HepG2 (cell line): Measurements from ENCODE around the gene PPP1R12C. TPM values are rescaled to one million over a fixed set of nuclear protein-coding genes. Genes with fewer than 3 reads are reported as not detected.

ENCODE experiments used
- ATAC-seq: fragments of 200-7000 bp; cut with Tn5 transposase; 3 replicates; pipeline ENCODE4 v1.9.1; 2020; ENCODE audit warnings: mild to moderate bottlenecking, moderate library complexity
- BruUV-seq: library from RNA; stranded (reverse); fragments of 400-500 nt; replicated peaks from 2 replicates; lab custom pipeline; 2021; lab: Mats Ljungman, UMichigan
- CTCF ChIA-PET: fragments of 300-600 bp; formaldehyde crosslinking; extraction: SDS; loops from one replicate; lab custom pipeline; 2021; ENCODE audit warnings: low total read pairs, inconsistent platforms, low intra/inter-chr PET ratio; lab: Yijun Ruan, JAX
- POLR2A ChIA-PET: fragments of 350-600 bp; sonication (Branson Sonifier 250); formaldehyde crosslinking; loops from one replicate; lab custom pipeline; 2020; ENCODE audit warnings: antibody characterized with exemption, inconsistent platforms; lab: Yijun Ruan, JAX
- DNase-seq: peaks from one replicate; pipeline ENCODE4 v3.0.0-alpha.2; 2015; ENCODE audit warnings: low spot score
- FAIRE-seq: peaks from 3 replicates; lab custom pipeline; 2011; peaks lifted over from hg19 to GRCh38; lab: Jason Lieb, UNC
- H2AFZ ChIP-seq: one replicate; pipeline ENCODE4 v1.6.1; 2011; ENCODE audit warnings: low read length, inconsistent platforms
- H3K27ac ChIP-seq: fragments of 300-600 bp; 3 replicates; pipeline ENCODE4 v1.8.0; 2011; ENCODE audit warnings: mixed run types, mild to moderate bottlenecking, mixed read lengths, low read length, inconsistent platforms; ENCODE audit not compliant: insufficient read depth; ENCODE audit errors: extremely low read length
- H3K27me3 ChIP-seq, 2 experiments: fragments of 200-600 bp in 1 of 2; 2 replicates in 1 of 2; 3 replicates in 1 of 2; pipeline versions ENCODE4 v1.6.0 to v1.8.0; 2011; ENCODE audit warnings: low read length in 2 of 2, mild to moderate bottlenecking in 2 of 2, moderate library complexity in 2 of 2, inconsistent platforms in 1 of 2; ENCODE audit not compliant: insufficient read depth in 2 of 2, control insufficient read depth in 1 of 2
- H3K36me3 ChIP-seq, 2 experiments: fragments of 200-600 bp in 1 of 2; replicated peaks in 1 of 2; 2 replicates in 1 of 2; 3 replicates in 1 of 2; pipeline versions ENCODE4 v1.5.1 to v1.8.0; 2011; ENCODE audit warnings: low read length in 2 of 2, inconsistent platforms in 1 of 2; ENCODE audit not compliant: insufficient read depth in 2 of 2, control insufficient read depth in 1 of 2
- H3K4me1 ChIP-seq: 2 replicates; pipeline ENCODE4 v1.5.1; 2012; ENCODE audit warnings: low read length, inconsistent platforms; ENCODE audit not compliant: insufficient read depth
- H3K4me2 ChIP-seq: 2 replicates; pipeline ENCODE4 v1.6.0; 2011; ENCODE audit warnings: low read depth, low read length, inconsistent platforms
- H3K4me3 ChIP-seq, 3 experiments: fragments of 200-600 bp in 1 of 3; sonication (generic), shearing (Covaris generic) in 1 of 3; replicated peaks in 1 of 3; 2 replicates each; pipeline ENCODE4 v1.5.1; 2011 to 2016; ENCODE audit warnings: low read length in 3 of 3, inconsistent platforms in 2 of 3, low read depth in 2 of 3, mild to moderate bottlenecking in 2 of 3, control low read depth in 1 of 3, mixed read lengths in 1 of 3; ENCODE audit not compliant: insufficient read depth in 1 of 3
- H3K79me2 ChIP-seq: one replicate; pipeline ENCODE4 v1.6.1; 2011; ENCODE audit warnings: low read length, inconsistent platforms; ENCODE audit not compliant: insufficient read depth
- H3K9ac ChIP-seq: 2 replicates; pipeline ENCODE4 v1.6.0; 2011; ENCODE audit warnings: mild to moderate bottlenecking, low read depth, low read length, inconsistent platforms; ENCODE audit not compliant: insufficient read depth
- H3K9me3 ChIP-seq: 2 replicates; pipeline ENCODE4 v1.5.1; 2012; ENCODE audit warnings: mild to moderate bottlenecking, low read length
- H4K20me1 ChIP-seq: 2 replicates; pipeline ENCODE4 v1.6.0; 2011; ENCODE audit warnings: inconsistent platforms, mild to moderate bottlenecking, low read length, moderate library complexity; ENCODE audit not compliant: insufficient read depth
- FOXK2 ChIP-seq: fragments of 450-650 bp; IDR thresholded peaks from 2 replicates; pipeline ENCODE4 v1.6.1; 2016
- RARA ChIP-seq: IDR thresholded peaks from 2 replicates; pipeline ENCODE4 v1.6.1; 2016; ENCODE audit warnings: missing genetic modification reagents, missing compliant biosample characterization
- SAFB2 ChIP-seq: sonication (generic); formaldehyde crosslinking; IDR thresholded peaks from 2 replicates; pipeline ENCODE4 v1.5.1; 2020; ENCODE audit warnings: missing genetic modification reagents, low read depth, mild to moderate bottlenecking, borderline replicate concordance
- SMARCE1 ChIP-seq: fragments of 450-650 bp; IDR thresholded peaks from 2 replicates; pipeline ENCODE4 v1.6.1; 2017; ENCODE audit warnings: borderline replicate concordance
- ZBTB21 ChIP-seq: sonication (generic); formaldehyde crosslinking; IDR thresholded peaks from 2 replicates; pipeline ENCODE4 v1.4.0; 2020; ENCODE audit warnings: missing genetic modification reagents
- ZKSCAN1 ChIP-seq: fragments of 150-350 bp; IDR thresholded peaks from 2 replicates; pipeline ENCODE4 v1.6.1; 2014; ENCODE audit warnings: low read length
- ZNF160 ChIP-seq: sonication (generic); formaldehyde crosslinking; IDR thresholded peaks from 2 replicates; pipeline ENCODE4 v1.8.0; 2022; ENCODE audit warnings: mild to moderate bottlenecking, inconsistent platforms, missing genetic modification reagents
- ZNF646 ChIP-seq: sonication (generic); formaldehyde crosslinking; IDR thresholded peaks from 2 replicates; pipeline ENCODE4 v1.9.0; 2021; ENCODE audit warnings: mild to moderate bottlenecking, missing genetic modification reagents
- WGBS: methylation state at CpG from one replicate; pipeline ENCODE4 v1.1.6; 2017; ENCODE audit warnings: low lambda C conversion rate; 5-methylcytosine and 5-hydroxymethylcytosine counted together
- in situ Hi-C: cut with HindIII; loops from 2 replicates; pipeline ENCODE4 v1.10.0; 2017; ENCODE audit warnings: low pct_unique_long_range_greater_than_20kb; ENCODE audit not compliant: extremely low pct_ligation_motif_present
- intact Hi-C: fragments of 100-400 bp; cut with micrococcal nuclease; formaldehyde crosslinking; loops from one replicate; pipeline ENCODE4 v1.10.0; 2022; ENCODE audit not compliant: unreplicated experiment
- polyA plus RNA-seq, 8 experiments: library from polyadenylated mRNA; depleted of rRNA in 3 of 8; stranded (reverse) in 7 of 8; unstranded in 1 of 8; fragments of >200 nt; fragmentation: Illumina TruSeq in 4 of 8; extraction: Trizol in 4 of 8; gene quantifications; 2 replicates each; pipeline versions ENCODE4 v1.2.1 to v1.2.3, GENCODE V29; 2011 to 2016; ENCODE audit warnings: low read depth in 4 of 8, missing spikeins in 1 of 8, mixed read lengths in 1 of 8; ENCODE audit not compliant: insufficient read depth in 1 of 8
- total RNA-seq, 5 experiments: library from RNA; depleted of rRNA; stranded (reverse); fragments of >200 nt; fragmentation: Illumina TruSeq; extraction: Trizol; gene quantifications; 2 replicates each; pipeline ENCODE4 v1.2.3, GENCODE V29; 2016; ENCODE audit warnings: low read depth in 1 of 5

PPP1R12C gene
- total and polyA plus RNA-seq, 2 of the 13 experiments (the other 11 are each of a cell fraction or from before 2014, with no cell fraction given), result 29.7 to 30.3 TPM

- POLR2A ChIA-PET, result no interaction called here
Observed at GRCh38 chr19:55056827-55057226, 60.6 kb downstream of the PPP1R12C start.

More at GRCh38 chr19:55056827-55057226, 60.6 kb downstream of the PPP1R12C start:
- no peaks in the 10 kb centered on the region for H3K9me3 ChIP-seq
- DNase-seq (no peak), ATAC-seq (no peak), FAIRE-seq (no peak)
- no peak overlapping the region for H3K9ac ChIP-seq
- intact Hi-C loops (no loop called here), in situ Hi-C loops (no loop called here)
- BruUV-seq, result no TSS peak
- peaks cover 7% of the 10 kb centered on the region for H3K4me1 ChIP-seq
- CTCF ChIA-PET, result no interaction called here
- H3K4me3 ChIP-seq, result no peak overlapping the region
- H3K79me2 ChIP-seq, result peaks cover 2% of the 10 kb centered on the region
- H3K27ac ChIP-seq, result no peak overlapping the region
- no peaks in the 10 kb centered on the region for H3K27me3 ChIP-seq
- H4K20me1 ChIP-seq, result no peaks in the 10 kb centered on the region
- no peak overlapping the region for H3K4me2 ChIP-seq
- no peak for TF ChIP-seq SAFB2 (CRISPR knock-in tag)
- TF ChIP-seq ZNF646 (CRISPR knock-in tag), result no peak
- TF ChIP-seq FOXK2, result no peak
- TF ChIP-seq SMARCE1, result no peak
- no peak for TF ChIP-seq ZNF160 (CRISPR knock-in tag)
- TF ChIP-seq RARA, result no peak
- TF ChIP-seq ZKSCAN1, result no peak
- TF ChIP-seq ZBTB21 (CRISPR knock-in tag), result no peak
- H2AFZ ChIP-seq, result no peak overlapping the region
- peaks cover 11 to 40% of the 10 kb centered on the region in 2 experiments for H3K36me3 ChIP-seq
- 98% methylated on average over 9 of the region's 9 CpGs for WGBS
